Heart right ventricle (tissue), 16 donors: ENCODE results near the gene SLC2A1. TPM values are rescaled to one million over a fixed set of nuclear protein-coding genes. Genes with fewer than 3 reads are reported as not detected.

Source experiments
- ATAC-seq, 8 donors: fragments of 200-7000 bp; cut with Tn5 transposase; one replicate each; pipeline ENCODE4 v1.9.1; 2020; ENCODE audit warnings: mild to moderate bottlenecking in 8 of 8, moderate library complexity in 8 of 8, moderate number of reproducible peaks in 1 of 8
- DNase-seq, 2 donors: peaks; one replicate each; pipeline ENCODE4 v3.0.0-alpha.2; 2020
- H3K27ac ChIP-seq, 10 donors: fragments of 200-600 bp; sonication (generic) in 2 of 10; one replicate each; pipeline versions ENCODE4 v1.5.0 to v1.8.0; 2020 to 2022; ENCODE audit warnings: mild to moderate bottlenecking in 3 of 10
- H3K27me3 ChIP-seq, 7 donors: fragments of 200-600 bp; one replicate each; pipeline ENCODE4 v1.8.0; 2021 to 2022; ENCODE audit warnings: mild to moderate bottlenecking in 2 of 7
- H3K36me3 ChIP-seq, 9 donors: fragments of 200-600 bp; sonication (generic) in 1 of 9; one replicate each; pipeline versions ENCODE4 v1.5.0 to v1.8.0; 2020 to 2022; ENCODE audit warnings: mild to moderate bottlenecking in 2 of 9
- H3K4me1 ChIP-seq, 9 donors: fragments of 200-600 bp; sonication (generic) in 1 of 9; one replicate each; pipeline versions ENCODE4 v1.5.0 to v1.8.0; 2020 to 2022; ENCODE audit warnings: mild to moderate bottlenecking in 4 of 9
- H3K4me3 ChIP-seq, 10 donors: fragments of 200-600 bp; sonication (generic) in 2 of 10; one replicate each; pipeline versions ENCODE4 v1.5.0 to v1.8.0; 2020 to 2022; ENCODE audit warnings: mild to moderate bottlenecking in 7 of 10, moderate library complexity in 2 of 10
- H3K9me3 ChIP-seq, 11 donors: fragments of 200-600 bp in 10 of 11; sonication (generic) in 2 of 11; one replicate each; pipeline versions ENCODE4 v1.5.0 to v1.8.0; 2013 to 2022; ENCODE audit warnings: mild to moderate bottlenecking in 2 of 11, control low read depth in 1 of 11, moderate library complexity in 1 of 11
- CTCF ChIP-seq, 9 donors: fragments of 200-600 bp; sonication (generic) in 2 of 9; IDR thresholded peaks; one replicate each; pipeline versions ENCODE4 v1.5.0 to v1.8.0; 2021 to 2022; ENCODE audit warnings: antibody characterized with exemption in 9 of 9, mild to moderate bottlenecking in 5 of 9, moderate library complexity in 1 of 9
- WGBS, 2 donors: extraction: QIAGEN DNeasy Blood & Tissue Kit; methylation state at CpG; one replicate each; pipeline ENCODE4 v1.1.7; 2013; ENCODE audit warnings: inconsistent platforms in 1 of 2; 5-methylcytosine and 5-hydroxymethylcytosine counted together
- intact Hi-C, 10 donors: fragments of 100-400 bp; cut with DNase I; formaldehyde crosslinking; loops; one replicate each; pipeline versions ENCODE4 v1.11.1 to v1.14.2; 2022
- polyA plus RNA-seq, 2 donors: library from polyadenylated mRNA; stranded (reverse); fragments of 200-250 nt; gene quantifications; one replicate each; pipeline ENCODE4 v1.2.3, GENCODE V29; 2013
- total RNA-seq, 10 donors: library from RNA; stranded (reverse); fragmentation: NEBNext Ultra II Directional in 3 of 10; extraction: Animal tissue kit (Norgen Biotek cat#: 25700) in 3 of 10; gene quantifications; one replicate each; pipeline versions ENCODE4 v1.2.1 to v1.2.4, GENCODE V29; 2021 to 2023
- donor health status: Arrhythmogenic right ventricular cardiomyopathy.
- donor health status: ischemic (EF 13 %, LVEDD 7.1; RV severe dilation, severe dysfunction).
- donor health status: healthy with polysubstance abuse.
- donor health status: DM: no; HTN: yes; CAD: no.
- donor health status: DM: no; HTN: no; CAD: no.
- donor health status: ischemic (EF 25% LVEDD 6.9; RV normal size, moderate dysfunction).
- donor health status: ischemic (EF 25% LVEDD 5.7; RV mildly dilated, moderate dysfunction).
- donor health status: healthy.
- donor health status: DM: yes; HTN: yes; CAD: no.
- donor health status: Ischemic cardiomyopathy.
- donor health status: ischemic (EF 35%, LVEDD 5.7; RV mildly dilated, moderate dysfunction).
- donor health status: nonischemic (EF 11% LVEDD 7.7; RV severe dilation, severe dysfunction).
- donor health status: DM: yes; HTN: yes; CAD: no.
- donor health status: PGD.
- donor health status: ischemic (EF 29% LVEDD 5.4; RV normal size, mild dysfunction).
- donor health status: nonischemic (EF 23%, LVEDD 6.1; RV moderate dilation, normal function).

Gene SLC2A1
- total and polyA plus RNA-seq, 12 donors = 6.7 to 98.7 (median 28.9) TPM

DNA sequence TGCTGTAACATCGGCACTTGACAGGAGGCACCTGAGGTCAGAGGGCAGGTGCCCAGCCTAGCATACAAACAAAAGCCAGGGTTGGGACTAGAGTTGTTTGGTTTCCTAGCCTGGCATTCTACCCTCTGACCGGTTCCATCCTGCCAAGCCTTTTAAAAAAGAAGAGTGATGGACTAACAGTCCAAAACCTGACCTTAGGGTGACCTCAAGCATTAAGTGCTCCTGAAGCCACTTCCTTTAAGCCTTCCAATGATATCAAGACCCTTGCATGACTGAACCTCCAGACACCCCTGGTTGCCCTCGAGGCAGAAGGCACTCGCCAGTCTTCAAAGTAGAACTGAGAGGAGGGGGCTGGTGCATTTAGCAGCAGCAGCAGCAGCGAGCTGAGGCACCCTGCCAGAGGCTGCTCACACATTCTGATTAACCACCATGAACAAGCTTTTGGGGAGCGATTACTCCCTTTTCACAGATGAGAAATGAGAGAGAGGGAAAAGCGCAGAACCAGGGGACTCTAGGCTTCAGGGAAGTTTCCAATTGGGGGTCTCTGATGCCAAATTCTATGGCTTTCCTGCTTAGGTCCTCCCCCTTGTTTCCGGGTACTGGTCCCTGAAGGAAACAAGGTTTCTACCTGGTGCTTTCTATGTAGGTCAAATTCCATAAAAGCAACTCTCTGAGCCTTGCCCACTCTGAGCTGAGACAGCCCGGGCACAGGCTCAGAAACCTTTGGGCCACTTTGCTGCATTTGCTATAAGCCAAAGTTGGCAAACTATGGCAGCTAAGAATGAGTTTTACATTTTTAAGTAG lies 9.2 kb downstream of the SLC2A1 start:
- Histone ChIP-seq H3K27me3 (no peaks in the 10 kb centered on the region), H3K4me3 (no peak overlapping the region), H3K27ac (peak overlapping the region; percentile 13 to 55 (median 32)), H3K36me3 (peaks cover 0 to 10% (median 0%) of the 10 kb centered on the region in 9 donors), H3K9me3 (no peaks in the 10 kb centered on the region), H3K4me1 (peaks cover 13 to 78% (median 54%) of the 10 kb centered on the region in 9 donors)
- ATAC-seq = no peak
- DNase-seq = no peak
- no peak for TF ChIP-seq CTCF (IDR thresholded peaks at IDR 0.05)
- 55 to 67% methylated on average over 9 of the region's 9 CpGs for WGBS, 2 donors
- intact Hi-C loops = no loop called here

- intact Hi-C loops = no loop called here
- H3K27ac ChIP-seq = peak overlapping the region in 8 of 10 donors; percentile 34 to 87 (median 82)
- no peak overlapping the region for H3K4me3 ChIP-seq
- H3K4me1 ChIP-seq = peaks cover 22 to 82% (median 60%) of the 10 kb centered on the region in 9 donors
- DNase-seq (no peak), ATAC-seq (no peak)
- H3K9me3 ChIP-seq = no peaks in the 10 kb centered on the region
- no peak for TF ChIP-seq CTCF (IDR thresholded peaks at IDR 0.05)
- peaks cover 0 to 7% (median 0%) of the 10 kb centered on the region in 9 donors for H3K36me3 ChIP-seq
- no peaks in the 10 kb centered on the region for H3K27me3 ChIP-seq
- 79 to 80% methylated on average over 13 of the region's 13 CpGs for WGBS, 2 donors
Observed at GRCh38 chr1:42947965-42948732, 10.5 kb downstream of the SLC2A1 start.

GRCh38 chr1:42947117-42947516 lies 11.6 kb downstream of the SLC2A1 start:
- DNase-seq (no peak), ATAC-seq (no peak)
- Histone ChIP-seq H3K36me3 (peaks cover 0 to 12% (median 0%) of the 10 kb centered on the region in 9 donors), H3K27me3 (no peaks in the 10 kb centered on the region), H3K27ac (peak overlapping the region in 9 of 10 donors; percentile 62 to 87 (median 82)), H3K9me3 (no peaks in the 10 kb centered on the region), H3K4me1 (peaks cover 23 to 82% (median 61%) of the 10 kb centered on the region in 9 donors), H3K4me3 (no peak overlapping the region)
- no peak for TF ChIP-seq CTCF (IDR thresholded peaks at IDR 0.05)
- 79 to 84% methylated on average over 4 of the region's 4 CpGs for WGBS, 2 donors
- intact Hi-C loops = no loop called here

GRCh38 chr1:42946120-42946898 lies 12.4 kb downstream of the SLC2A1 start:
- intact Hi-C loops = no loop called here
- H3K4me1 ChIP-seq = peaks cover 28 to 87% (median 69%) of the 10 kb centered on the region in 9 donors
- peak in 4 of 8 donors; percentile 3 to 48 (median 14) for ATAC-seq

More at GRCh38 chr1:42946120-42946898, 12.4 kb downstream of the SLC2A1 start:
- WGBS, 2 donors = 54 to 64% methylated on average over 10 of the region's 10 CpGs
- Histone ChIP-seq H3K27ac (peak overlapping the region; percentile 53 to 87 (median 80)), H3K36me3 (peaks cover 0 to 14% (median 0%) of the 10 kb centered on the region in 9 donors), H3K27me3 (no peaks in the 10 kb centered on the region), H3K4me3 (no peak overlapping the region), H3K9me3 (no peaks in the 10 kb centered on the region)
- TF ChIP-seq CTCF (IDR thresholded peaks at IDR 0.05) = no peak
- DNase-seq = no peak
